ENCODE results near the gene RCOR3. TPM values are rescaled to one million over a fixed set of nuclear protein-coding genes. Genes with fewer than 3 reads are reported as not detected.
"Not testable (repeated sequence)": the region's sequence is repeated elsewhere in the genome, so short reads cannot be mapped to it uniquely, and the experiment has no call there.

The RCOR3 gene
- total and polyA plus RNA-seq, 7 donors = 7.6 to 60.3 (median 40.7) TPM

GRCh38 chr1:211344152-211344618 is 85.0 kb downstream of the RCOR3 start:
- Histone ChIP-seq H3K4me3 (no peak overlapping the region), H3K4me1 (peaks cover 0 to 28% (median 12%) of the 10 kb centered on the region in 4 donors), H3K27me3 (no peaks in the 10 kb centered on the region), H3K36me3 (no peaks in the 10 kb centered on the region), H3K27ac (no peak overlapping the region), H3K9me3 (no peaks in the 10 kb centered on the region)
- 23 to 53% methylated on average over 6 of the region's 6 CpGs for WGBS, 2 donors
- TF ChIP-seq EP300 (IDR thresholded peaks at IDR 0.05) (no peak), POLR2A (IDR thresholded peaks at IDR 0.05) (no peak), POLR2AphosphoS5 (IDR thresholded peaks at IDR 0.05) (no peak), CTCF (IDR thresholded peaks at IDR 0.05) (no peak)
- intact Hi-C loops (cut with DNase I) = no loop called here
- DNase-seq = no peak

- intact Hi-C loops (cut with DNase I) = no loop called here
- H3K4me3 ChIP-seq = no peak overlapping the region
- TF ChIP-seq CTCF (IDR thresholded peaks at IDR 0.05) (no peak), POLR2AphosphoS5 (IDR thresholded peaks at IDR 0.05) (no peak), POLR2A (IDR thresholded peaks at IDR 0.05) (no peak), EP300 (IDR thresholded peaks at IDR 0.05) (no peak)
- WGBS, 2 donors = 93 to 99% methylated on average over 2 of the region's 2 CpGs
- no peaks in the 10 kb centered on the region for H3K36me3 ChIP-seq
- no peak for DNase-seq
- peaks cover 0 to 24% (median 9%) of the 10 kb centered on the region in 4 donors for H3K4me1 ChIP-seq
- no peaks in the 10 kb centered on the region for H3K27me3 ChIP-seq
- no peaks in the 10 kb centered on the region for H3K9me3 ChIP-seq
- H3K27ac ChIP-seq = no peak overlapping the region
These were observed 86.6 kb downstream of the RCOR3 start for GRCh38 chr1:211345719-211346118.

GRCh38 chr1:211347077-211347844 is 88.1 kb downstream of the RCOR3 start:
- no peak for DNase-seq
- WGBS, 2 donors = 83 to 86% methylated on average over 4 of the region's 4 CpGs

GRCh38 chr1:211348547-211348946 is 89.4 kb downstream of the RCOR3 start:
- no peak for DNase-seq
- H3K4me1 ChIP-seq = peaks cover 0 to 15% (median 9%) of the 10 kb centered on the region in 4 donors

More at GRCh38 chr1:211347077-211347844, 88.1 kb downstream of the RCOR3 start:
- Histone ChIP-seq H3K9me3 (no peaks in the 10 kb centered on the region), H3K4me3 (no peak overlapping the region), H3K36me3 (no peaks in the 10 kb centered on the region), H3K27me3 (no peaks in the 10 kb centered on the region), H3K4me1 (peaks cover 0 to 15% (median 9%) of the 10 kb centered on the region in 4 donors), H3K27ac (no peak overlapping the region)
- no peak for TF ChIP-seq POLR2AphosphoS5 (IDR thresholded peaks at IDR 0.05)
- no peak for TF ChIP-seq EP300 (IDR thresholded peaks at IDR 0.05)
- TF ChIP-seq CTCF (IDR thresholded peaks at IDR 0.05) = no peak
- intact Hi-C loops (cut with DNase I) = no loop called here

GRCh38 chr1:211349741-211350140 is 90.6 kb downstream of the RCOR3 start:
- TF ChIP-seq POLR2AphosphoS5 (IDR thresholded peaks at IDR 0.05) (no peak), POLR2A (IDR thresholded peaks at IDR 0.05) (no peak), CTCF (IDR thresholded peaks at IDR 0.05) (no peak), EP300 (IDR thresholded peaks at IDR 0.05) (no peak)
- intact Hi-C loops (cut with DNase I) = no loop called here
- no peak overlapping the region for H3K27ac ChIP-seq
- DNase-seq = no peak
- H3K9me3 ChIP-seq = no peaks in the 10 kb centered on the region
- peaks cover 0 to 11% (median 7%) of the 10 kb centered on the region in 4 donors for H3K4me1 ChIP-seq
- H3K27me3 ChIP-seq = no peaks in the 10 kb centered on the region
- H3K4me3 ChIP-seq = no peak overlapping the region
- WGBS, 2 donors = 22 to 74% methylated on average over 2 of the region's 2 CpGs
- H3K36me3 ChIP-seq = peaks cover 0 to 15% (median 3%) of the 10 kb centered on the region in 4 donors

More at GRCh38 chr1:211348547-211348946, 89.4 kb downstream of the RCOR3 start:
- Histone ChIP-seq H3K4me3 (no peak overlapping the region), H3K27ac (no peak overlapping the region), H3K36me3 (peaks cover 0 to 3% (median under 1%) of the 10 kb centered on the region in 4 donors), H3K9me3 (no peaks in the 10 kb centered on the region), H3K27me3 (no peaks in the 10 kb centered on the region)
- intact Hi-C loops (cut with DNase I) = no loop called here
- no peak for TF ChIP-seq POLR2A (IDR thresholded peaks at IDR 0.05)

GRCh38 chr1:211352055-211352454 is 92.9 kb downstream of the RCOR3 start:
- H3K4me3 ChIP-seq; intact Hi-C loops (cut with DNase I); H3K27ac ChIP-seq; H3K27me3 ChIP-seq; DNase-seq; H3K4me1 ChIP-seq; H3K9me3 ChIP-seq: not testable (repeated sequence)
- 96% methylated on average over 3 of the region's 3 CpGs for WGBS, 2 donors
- peaks cover 0 to 37% (median 9%) of the 10 kb centered on the region in 4 donors for H3K36me3 ChIP-seq

All from sigmoid colon (tissue), 7 donors.